Head of caudate nucleus (tissue), 42 donors: ENCODE data around the gene RASGRF1.

Source experiments
- DNase-seq, 42 donors: peaks; one replicate each; pipeline versions ENCODE4 v3.0.0 to v3.0.0-alpha.2; 2020 to 2021; ENCODE audit warnings: mixed read lengths in 7 of 42
- intact Hi-C: fragments of 100-400 bp; cut with DNase I; formaldehyde crosslinking; loops from one replicate; pipeline ENCODE4 v1.15.0; 2022

Gene RASGRF1

GRCh38 chr15:78979456-78980320 lies 110.9 kb downstream of the RASGRF1 start:
- DNase-seq = peak in 34 of 42 donors; percentile 15 to 76 (median 48)
- intact Hi-C loops = no loop called here

DNA sequence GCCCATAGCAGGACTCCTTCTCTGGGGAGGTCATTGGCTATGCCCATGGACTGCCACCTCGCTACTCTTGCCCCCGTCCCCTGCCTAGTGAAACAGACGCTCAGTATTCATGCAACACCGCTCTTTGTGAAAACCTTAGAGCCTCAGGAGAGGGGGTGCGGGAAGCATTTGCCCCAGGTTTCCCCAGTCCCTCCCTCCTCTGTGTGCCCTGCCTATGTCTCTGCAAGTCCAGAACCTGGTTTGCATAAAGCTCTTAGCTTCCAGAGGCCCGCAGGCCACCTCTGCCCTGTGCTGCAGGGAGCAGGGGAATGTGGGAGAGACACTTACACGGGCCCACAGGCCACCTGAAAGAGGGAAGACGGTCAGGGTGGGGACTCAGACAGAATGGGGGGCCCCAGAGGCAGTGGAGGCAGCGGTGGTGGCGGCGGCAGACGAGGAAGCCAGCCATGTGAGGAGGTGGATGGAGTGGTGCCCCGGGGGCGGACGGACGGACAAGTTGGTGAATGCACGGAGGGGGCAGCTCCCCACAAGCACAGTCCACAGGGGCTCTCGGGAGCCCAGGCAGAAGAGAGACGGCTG lies 111.9 kb downstream of the RASGRF1 start:
- DNase-seq = no peak
- intact Hi-C loops = no loop called here

DNA sequence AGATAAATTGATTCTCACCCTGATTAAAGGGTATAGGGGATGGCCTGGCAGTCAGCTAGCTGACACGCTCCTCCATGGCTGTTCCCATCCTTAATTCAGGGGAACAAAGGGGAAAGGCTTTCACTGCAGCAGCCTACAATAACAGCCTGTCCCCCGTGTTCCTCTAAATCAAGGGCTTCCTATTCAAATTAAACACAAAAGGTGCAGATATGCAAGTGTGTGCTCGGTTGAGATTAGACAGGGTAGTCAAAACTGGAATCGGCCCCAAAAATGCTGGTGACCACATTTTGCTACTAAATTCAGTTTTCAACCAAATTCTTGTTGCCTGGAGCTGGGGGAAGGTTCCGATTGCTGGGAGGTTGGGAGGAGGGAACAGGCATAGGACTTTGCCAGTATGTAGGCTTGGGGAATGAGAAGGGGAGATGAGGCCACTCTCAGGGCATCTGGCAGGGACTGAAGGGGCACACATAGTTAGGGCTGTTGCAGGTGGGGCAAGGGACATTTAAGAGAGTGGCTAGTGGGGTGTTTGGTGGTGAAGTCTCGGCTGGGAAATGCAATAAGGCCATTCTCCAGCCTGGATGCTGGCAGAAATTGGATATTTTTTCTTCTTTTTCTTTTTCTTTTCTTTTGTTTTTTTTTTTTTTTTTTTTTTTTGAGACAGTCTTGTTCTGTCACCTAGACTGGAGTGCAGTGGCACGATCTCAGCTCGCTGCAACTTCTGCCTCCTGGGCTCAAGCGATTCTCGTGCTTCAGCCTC lies 112.8 kb downstream of the RASGRF1 start:
- intact Hi-C loops = no loop called here
- no peak for DNase-seq

GRCh38 chr15:78977091-78977571 lies 113.4 kb downstream of the RASGRF1 start:
- DNase-seq = peak in 1 of 42 donors; percentile 21
- intact Hi-C loops = no loop called here

- intact Hi-C loops = no loop called here
Measured at GRCh38 chr15:78976691-78977090, 113.9 kb downstream of the RASGRF1 start.

GRCh38 chr15:78974272-78974918 lies 116.2 kb downstream of the RASGRF1 start:
- DNase-seq = no peak
- intact Hi-C loops = no loop called here

More at GRCh38 chr15:78976691-78977090, 113.9 kb downstream of the RASGRF1 start:
- DNase-seq = no peak

DNA sequence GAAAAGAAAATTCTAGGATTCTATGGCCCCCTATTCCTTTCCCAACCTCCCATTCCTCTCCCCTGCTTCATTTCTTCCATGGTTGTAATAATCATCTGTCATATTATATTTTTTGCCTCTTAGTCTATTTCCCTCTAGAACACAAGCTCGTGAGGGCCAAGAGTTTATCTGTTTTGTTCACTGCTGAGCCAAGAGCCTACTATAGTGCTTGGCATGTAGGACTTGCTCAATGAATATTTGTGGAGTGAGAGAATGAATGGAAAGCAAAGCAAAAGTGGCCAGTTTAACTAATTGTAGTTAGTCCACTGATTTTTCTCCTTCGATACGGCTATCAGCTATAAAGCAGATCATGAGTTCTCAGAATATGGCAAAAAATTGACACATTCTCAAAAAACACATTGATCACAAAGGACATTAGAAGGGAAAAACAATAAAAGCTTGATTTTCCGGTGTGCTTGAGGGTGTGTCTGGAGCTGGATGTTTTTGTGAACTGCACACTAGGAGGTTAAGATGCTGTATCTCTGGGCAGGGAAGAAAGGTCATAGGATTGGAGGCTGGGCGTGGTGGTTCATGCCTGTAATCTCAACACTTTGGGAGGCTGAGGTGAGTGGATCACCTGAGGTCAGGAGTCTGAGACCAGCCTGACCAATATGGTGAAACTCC lies 120.8 kb downstream of the RASGRF1 start:
- intact Hi-C loops = no loop called here

GRCh38 chr15:78968539-78969271 lies 121.9 kb downstream of the RASGRF1 start:
- intact Hi-C loops = no loop called here
- no peak for DNase-seq

More for the DNA sequence above, 120.8 kb downstream of the RASGRF1 start:
- DNase-seq = no peak

DNA sequence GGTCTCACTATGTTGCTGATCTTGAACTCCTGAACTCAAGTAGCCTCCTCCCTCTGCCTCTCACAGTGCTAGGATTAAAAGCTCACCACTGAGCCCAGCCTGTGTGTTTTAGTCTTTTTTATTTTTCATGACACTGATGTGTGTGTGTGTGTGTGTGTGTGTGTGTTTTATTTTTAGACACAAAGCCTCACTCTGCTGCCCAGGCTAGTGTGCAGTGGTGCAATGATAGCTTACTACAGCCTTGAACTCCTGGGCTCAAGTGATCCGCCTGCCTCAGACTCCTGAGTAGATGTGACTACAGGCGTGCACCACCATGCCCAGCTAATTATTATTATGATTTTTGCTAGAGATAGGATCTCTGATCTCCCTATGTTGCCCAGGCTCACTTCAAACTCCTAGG lies 122.5 kb downstream of the RASGRF1 start:
- intact Hi-C loops = no loop called here
- no peak for DNase-seq

GRCh38 chr15:78960308-78960707 lies 130.3 kb downstream of the RASGRF1 start:
- no peak for DNase-seq
- intact Hi-C loops = no loop called here

GRCh38 chr15:78959360-78959759 lies 131.2 kb downstream of the RASGRF1 start:
- DNase-seq = no peak
- intact Hi-C loops = no loop called here

DNA sequence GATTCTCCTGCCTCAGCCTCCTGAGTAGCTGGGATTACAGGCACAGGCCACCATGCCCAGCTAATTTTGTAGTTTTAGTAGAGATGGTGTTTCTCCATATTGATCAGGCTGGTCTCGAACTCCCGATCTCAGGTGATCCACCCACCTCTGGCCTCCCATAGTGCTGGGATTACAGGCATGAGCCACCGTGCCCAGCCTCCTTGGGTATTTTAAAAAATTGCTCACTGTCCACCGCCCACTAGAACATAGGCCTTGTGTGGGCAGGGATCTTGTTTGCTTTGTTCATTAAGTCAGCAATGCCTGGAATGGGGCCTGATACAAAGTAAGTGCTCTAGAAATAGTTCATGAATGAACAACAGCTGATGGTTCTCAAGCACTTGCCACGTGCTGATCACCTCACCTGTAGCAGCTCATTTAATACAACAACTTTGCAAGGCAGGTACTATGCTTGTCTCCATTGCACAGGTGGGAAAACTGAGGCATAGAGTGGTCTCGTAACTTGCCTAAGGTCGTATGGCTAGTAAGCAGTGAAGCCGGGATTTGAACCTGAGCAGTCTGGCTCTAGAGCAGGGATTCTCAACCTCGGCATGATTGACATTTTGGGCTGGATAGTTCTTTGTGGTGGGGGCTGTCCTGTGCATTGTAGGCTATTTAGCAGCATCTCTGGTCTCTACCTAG lies 133.0 kb downstream of the RASGRF1 start:
- intact Hi-C loops = no loop called here
- DNase-seq = no peak

GRCh38 chr15:78956937-78957336 lies 133.6 kb downstream of the RASGRF1 start:
- intact Hi-C loops = no loop called here

GRCh38 chr15:78955355-78955754 lies 135.2 kb downstream of the RASGRF1 start:
- intact Hi-C loops = no loop called here
- DNase-seq = no peak

More at GRCh38 chr15:78956937-78957336, 133.6 kb downstream of the RASGRF1 start:
- no peak for DNase-seq

DNA sequence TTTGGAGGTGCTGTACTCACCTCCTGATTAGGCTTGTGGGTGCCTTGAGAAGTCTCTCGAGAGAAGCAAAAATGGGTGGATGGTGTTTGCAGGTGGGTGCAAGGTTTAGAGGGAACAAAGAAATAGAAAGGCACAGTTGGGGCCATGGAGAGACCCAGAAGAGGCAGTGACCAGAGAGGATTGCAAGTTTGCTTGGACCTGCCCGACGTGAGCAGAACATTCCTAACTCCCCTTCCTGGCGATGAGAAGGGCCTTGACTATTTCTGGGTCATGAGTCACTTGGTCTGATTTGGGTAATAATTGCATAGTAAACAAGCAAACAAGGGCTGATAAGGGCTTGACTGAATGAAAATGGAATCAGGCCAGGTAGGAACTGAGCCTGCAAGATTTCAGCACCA lies 138.7 kb downstream of the RASGRF1 start:
- no peak for DNase-seq
- intact Hi-C loops = no loop called here

DNA sequence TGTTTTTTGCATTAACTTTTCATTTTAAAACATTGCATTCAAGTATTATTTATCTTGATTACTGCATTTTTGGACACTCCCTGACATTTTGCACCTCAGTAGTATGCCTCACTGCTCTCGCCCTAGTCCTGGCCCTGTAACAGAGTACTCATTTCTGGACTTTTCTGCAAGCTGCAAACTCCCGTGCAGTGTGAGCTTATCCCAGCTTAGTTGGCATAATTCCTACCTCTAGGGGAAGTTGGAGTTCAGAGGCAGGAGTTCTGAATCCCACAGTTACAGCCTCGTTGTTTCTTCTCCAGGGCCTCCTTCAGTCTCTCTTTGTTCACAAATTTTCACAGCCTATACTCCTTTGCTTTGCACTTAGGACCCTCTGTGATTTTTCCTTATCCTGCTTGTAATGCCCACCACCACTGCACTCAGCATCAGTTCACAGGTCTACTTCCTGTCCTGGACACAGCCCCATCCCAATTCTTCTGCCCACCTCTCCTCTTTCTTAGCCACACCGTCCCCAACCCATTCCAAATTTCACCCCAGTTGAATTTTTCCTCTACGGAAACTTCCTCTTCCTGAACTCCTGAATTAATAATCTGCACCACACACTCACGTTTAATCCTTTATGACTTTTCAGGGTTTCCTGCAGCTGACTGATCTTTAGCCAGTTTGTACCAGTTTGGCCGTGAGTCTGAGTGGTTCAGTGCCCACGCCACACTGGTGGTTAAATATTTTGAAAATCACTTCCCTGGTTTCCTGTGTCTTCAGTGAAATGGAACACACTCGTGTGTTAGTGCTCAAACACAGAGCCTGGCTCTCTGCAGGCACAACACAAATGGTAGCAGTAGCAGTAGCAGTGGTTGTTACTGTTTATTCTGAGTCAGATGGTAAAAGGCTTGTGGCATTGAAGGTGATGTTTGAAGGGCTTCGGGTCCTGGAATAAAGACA lies 139.4 kb downstream of the RASGRF1 start:
- peak in 1 of 42 donors; percentile 29 for DNase-seq
- intact Hi-C loops = no loop called here
